Stimulated activated naive B cell treated with anti-CD40 and anti-IgM and Interleukin-4, amounts not matched to agents 10 μg/mL and 1 μg/mL and 100 μg/mL, for 72 hours (primary cell): ENCODE results near the gene MICALL2.

Experiments used
- ATAC-seq, 2 donors: fragments of 150-1000 bp; cut with Tn5 transposase; replicated peaks; 2 replicates each; pipeline ENCODE4 v1.10.0; 2021; ENCODE audit warnings: moderate library complexity in 1 of 2
- DNase-seq: peaks from one replicate; pipeline ENCODE4 v3.0.0; 2021
- H3K27ac Mint-ChIP-seq: one replicate; pipeline ENCODE4 v1.8.0; 2022; ENCODE audit warnings: mild to moderate bottlenecking, mixed read lengths
- H3K27me3 Mint-ChIP-seq, 2 donors: one replicate each; pipeline ENCODE4 v1.8.0; 2022; ENCODE audit warnings: mixed read lengths in 2 of 2
- H3K36me3 Mint-ChIP-seq, 2 donors: one replicate each; pipeline ENCODE4 v1.8.0; 2022; ENCODE audit warnings: mixed read lengths in 2 of 2, mild to moderate bottlenecking in 1 of 2
- H3K4me1 Mint-ChIP-seq, 2 donors: one replicate each; pipeline ENCODE4 v1.8.0; 2022; ENCODE audit warnings: mixed read lengths in 2 of 2, mild to moderate bottlenecking in 1 of 2
- H3K4me3 Mint-ChIP-seq, 2 donors: one replicate each; pipeline ENCODE4 v1.8.0; 2022; ENCODE audit warnings: mild to moderate bottlenecking in 2 of 2, mixed read lengths in 2 of 2, moderate library complexity in 1 of 2
- H3K9me3 Mint-ChIP-seq, 2 donors: one replicate each; pipeline ENCODE4 v1.8.0; 2022; ENCODE audit warnings: mixed read lengths in 2 of 2, mild to moderate bottlenecking in 1 of 2

MICALL2 gene

GRCh38 chr7:1483536-1484505 lies 24.6 kb upstream of the MICALL2 start:
- peaks cover 29 to 38% of the 10 kb centered on the region in 2 donors for H3K36me3 Mint-ChIP-seq

GRCh38 chr7:1483079-1483478 lies 23.8 kb upstream of the MICALL2 start:
- Mint-ChIP-seq H3K27ac (no peak overlapping the region), H3K4me1 (no peaks in the 10 kb centered on the region), H3K36me3 (peaks cover 23 to 31% of the 10 kb centered on the region in 2 donors), H3K27me3 (no peaks in the 10 kb centered on the region), H3K4me3 (no peak overlapping the region), H3K9me3 (no peaks in the 10 kb centered on the region)
- no peak for DNase-seq
- no peak for ATAC-seq

More at GRCh38 chr7:1483536-1484505, 24.6 kb upstream of the MICALL2 start:
- no peak overlapping the region for H3K27ac Mint-ChIP-seq
- H3K4me3 Mint-ChIP-seq, result no peak overlapping the region
- ATAC-seq (no peak), DNase-seq (no peak)
- H3K4me1 Mint-ChIP-seq, result no peaks in the 10 kb centered on the region
- no peaks in the 10 kb centered on the region for H3K9me3 Mint-ChIP-seq
- H3K27me3 Mint-ChIP-seq, result no peaks in the 10 kb centered on the region

- ATAC-seq, result no peak
- Mint-ChIP-seq H3K4me3 (no peak overlapping the region), H3K9me3 (no peaks in the 10 kb centered on the region), H3K27me3 (no peaks in the 10 kb centered on the region), H3K27ac (no peak overlapping the region), H3K4me1 (no peaks in the 10 kb centered on the region), H3K36me3 (peaks cover 23 to 36% of the 10 kb centered on the region in 2 donors)
- DNase-seq, result no peak
These were observed 22.0 kb upstream of the MICALL2 start for GRCh38 chr7:1481300-1481699.

- no peak for ATAC-seq
These were observed 21.4 kb upstream of the MICALL2 start for GRCh38 chr7:1480670-1481069.

GRCh38 chr7:1479287-1479686 lies 20.0 kb upstream of the MICALL2 start:
- Mint-ChIP-seq H3K4me3 (no peak overlapping the region), H3K36me3 (peaks cover 29 to 36% of the 10 kb centered on the region in 2 donors), H3K9me3 (no peaks in the 10 kb centered on the region), H3K27ac (no peak overlapping the region), H3K27me3 (no peaks in the 10 kb centered on the region), H3K4me1 (peaks cover 4 to 8% of the 10 kb centered on the region in 2 donors)
- no peak for ATAC-seq
- no peak for DNase-seq

More at GRCh38 chr7:1480670-1481069, 21.4 kb upstream of the MICALL2 start:
- Mint-ChIP-seq H3K27me3 (no peaks in the 10 kb centered on the region), H3K36me3 (peaks cover 26 to 33% of the 10 kb centered on the region in 2 donors), H3K4me3 (no peak overlapping the region), H3K4me1 (no peaks in the 10 kb centered on the region), H3K9me3 (no peaks in the 10 kb centered on the region), H3K27ac (no peak overlapping the region)
- DNase-seq, result no peak

GRCh38 chr7:1478480-1478879 lies 19.2 kb upstream of the MICALL2 start:
- ATAC-seq, result no peak
- DNase-seq, result no peak
- H3K9me3 Mint-ChIP-seq, result no peaks in the 10 kb centered on the region
- H3K27me3 Mint-ChIP-seq, result no peaks in the 10 kb centered on the region
- peaks cover 4 to 13% of the 10 kb centered on the region in 2 donors for H3K4me1 Mint-ChIP-seq
- H3K36me3 Mint-ChIP-seq, result peaks cover 24 to 35% of the 10 kb centered on the region in 2 donors
- H3K27ac Mint-ChIP-seq, result no peak overlapping the region
- H3K4me3 Mint-ChIP-seq, result no peak overlapping the region

GRCh38 chr7:1476859-1477258 lies 17.6 kb upstream of the MICALL2 start:
- H3K4me1 Mint-ChIP-seq, result peaks cover 4 to 14% of the 10 kb centered on the region in 2 donors
- DNase-seq (no peak), ATAC-seq (no peak)
- no peak overlapping the region for H3K4me3 Mint-ChIP-seq
- no peak overlapping the region for H3K27ac Mint-ChIP-seq
- H3K9me3 Mint-ChIP-seq, result no peaks in the 10 kb centered on the region
- peaks cover 24 to 42% of the 10 kb centered on the region in 2 donors for H3K36me3 Mint-ChIP-seq
- no peaks in the 10 kb centered on the region for H3K27me3 Mint-ChIP-seq

- ATAC-seq, result no peak
- H3K36me3 Mint-ChIP-seq, result peaks cover 23 to 40% of the 10 kb centered on the region in 2 donors
- no peak overlapping the region for H3K27ac Mint-ChIP-seq
These were observed 16.7 kb upstream of the MICALL2 start for GRCh38 chr7:1475991-1476390.

GRCh38 chr7:1475393-1475792 lies 16.1 kb upstream of the MICALL2 start:
- no peaks in the 10 kb centered on the region for H3K27me3 Mint-ChIP-seq
- ATAC-seq (no peak), DNase-seq (no peak)
- peaks cover 4 to 14% of the 10 kb centered on the region in 2 donors for H3K4me1 Mint-ChIP-seq
- peaks cover 23 to 40% of the 10 kb centered on the region in 2 donors for H3K36me3 Mint-ChIP-seq
- H3K9me3 Mint-ChIP-seq, result no peaks in the 10 kb centered on the region
- no peak overlapping the region for H3K27ac Mint-ChIP-seq
- no peak overlapping the region for H3K4me3 Mint-ChIP-seq

More at GRCh38 chr7:1475991-1476390, 16.7 kb upstream of the MICALL2 start:
- Mint-ChIP-seq H3K9me3 (no peaks in the 10 kb centered on the region), H3K4me3 (no peak overlapping the region), H3K4me1 (peaks cover 4 to 14% of the 10 kb centered on the region in 2 donors), H3K27me3 (no peaks in the 10 kb centered on the region)
- DNase-seq, result no peak

GRCh38 chr7:1474736-1475135 lies 15.5 kb upstream of the MICALL2 start:
- DNase-seq (no peak), ATAC-seq (no peak)
- H3K27me3 Mint-ChIP-seq, result no peaks in the 10 kb centered on the region
- H3K4me3 Mint-ChIP-seq, result no peak overlapping the region
- peaks cover 4 to 14% of the 10 kb centered on the region in 2 donors for H3K4me1 Mint-ChIP-seq
- no peaks in the 10 kb centered on the region for H3K9me3 Mint-ChIP-seq
- peaks cover 28 to 40% of the 10 kb centered on the region in 2 donors for H3K36me3 Mint-ChIP-seq
- no peak overlapping the region for H3K27ac Mint-ChIP-seq

GRCh38 chr7:1473864-1474512 lies 14.7 kb upstream of the MICALL2 start:
- H3K36me3 Mint-ChIP-seq, result peaks cover 28 to 40% of the 10 kb centered on the region in 2 donors
- H3K9me3 Mint-ChIP-seq, result no peaks in the 10 kb centered on the region
- no peak overlapping the region for H3K4me3 Mint-ChIP-seq
- H3K4me1 Mint-ChIP-seq, result peaks cover 4 to 14% of the 10 kb centered on the region in 2 donors
- H3K27me3 Mint-ChIP-seq, result no peaks in the 10 kb centered on the region
- ATAC-seq (peak; percentile 77 to 85), DNase-seq (peak; percentile 59)
- peak overlapping the region; percentile 42 for H3K27ac Mint-ChIP-seq

GRCh38 chr7:1470901-1471300 lies 11.6 kb upstream of the MICALL2 start:
- ATAC-seq (no peak), DNase-seq (no peak)
- Mint-ChIP-seq H3K4me3 (no peak overlapping the region), H3K27ac (no peak overlapping the region), H3K4me1 (peaks cover 6 to 24% of the 10 kb centered on the region in 2 donors), H3K9me3 (no peaks in the 10 kb centered on the region), H3K27me3 (no peaks in the 10 kb centered on the region), H3K36me3 (peaks cover 28 to 35% of the 10 kb centered on the region in 2 donors)

- no peak overlapping the region for H3K27ac Mint-ChIP-seq
- ATAC-seq, result no peak
- no peaks in the 10 kb centered on the region for H3K9me3 Mint-ChIP-seq
These were observed 9.5 kb upstream of the MICALL2 start for GRCh38 chr7:1468643-1469298.

GRCh38 chr7:1468203-1468602 lies 8.9 kb upstream of the MICALL2 start:
- no peak overlapping the region for H3K4me3 Mint-ChIP-seq
- H3K4me1 Mint-ChIP-seq, result peaks cover 2 to 10% of the 10 kb centered on the region in 2 donors
- no peaks in the 10 kb centered on the region for H3K27me3 Mint-ChIP-seq
- H3K9me3 Mint-ChIP-seq, result no peaks in the 10 kb centered on the region
- H3K27ac Mint-ChIP-seq, result peak overlapping the region; percentile 48
- ATAC-seq, result no peak
- peaks cover 14% of the 10 kb centered on the region in 2 donors for H3K36me3 Mint-ChIP-seq
- no peak for DNase-seq

More at GRCh38 chr7:1468643-1469298, 9.5 kb upstream of the MICALL2 start:
- H3K36me3 Mint-ChIP-seq, result peaks cover 17 to 20% of the 10 kb centered on the region in 2 donors
- no peaks in the 10 kb centered on the region for H3K27me3 Mint-ChIP-seq
- peaks cover 2 to 14% of the 10 kb centered on the region in 2 donors for H3K4me1 Mint-ChIP-seq
- no peak for DNase-seq
- no peak overlapping the region for H3K4me3 Mint-ChIP-seq
